GM19324 (cell line): ENCODE measurements around the gene TREML2.
"Not testable (repeated sequence)": the region's sequence is repeated elsewhere in the genome, so short reads cannot be mapped to it uniquely, and the experiment has no call there.

Experiments used
- ATAC-seq: cut with Tn5 transposase; IDR thresholded peaks from one replicate; pipeline ENCODE4 v1.9.1; 2021; ENCODE audit warnings: mild to moderate bottlenecking, moderate library complexity; ENCODE audit not compliant: unreplicated experiment, low FRiP score

Gene TREML2

GRCh38 chr6:41200901-41201763 lies at the start of gene TREML2:
TSS of gene TREML2 (minus strand) at chr6:41201149. CDS start at chr6:41201008, 141 bp downstream.
- ATAC-seq: no peak

- ATAC-seq: no peak
Observed at GRCh38 chr6:41247882-41248705, 47.1 kb upstream of the TREML2 start.

- no peak for ATAC-seq
Observed at GRCh38 chr6:41247288-41247865, 46.4 kb upstream of the TREML2 start.

- ATAC-seq: not testable (repeated sequence)
Observed at GRCh38 chr6:41246529-41246928, 45.6 kb upstream of the TREML2 start.

GRCh38 chr6:41239467-41240159 lies 38.7 kb upstream of the TREML2 start:
- no peak for ATAC-seq

GRCh38 chr6:41237128-41237527 lies 36.2 kb upstream of the TREML2 start:
- ATAC-seq: no peak

- no peak for ATAC-seq
Observed at GRCh38 chr6:41236276-41236675, 35.3 kb upstream of the TREML2 start.

GRCh38 chr6:41232667-41233066 lies 31.7 kb upstream of the TREML2 start:
- ATAC-seq: no peak

GRCh38 chr6:41231246-41231645 lies 30.3 kb upstream of the TREML2 start:
- no peak for ATAC-seq

- no peak for ATAC-seq
Observed at GRCh38 chr6:41229721-41230120, 28.8 kb upstream of the TREML2 start.

- no peak for ATAC-seq
Observed at GRCh38 chr6:41228616-41229015, 27.7 kb upstream of the TREML2 start.

- no peak for ATAC-seq
Observed at GRCh38 chr6:41228096-41228495, 27.1 kb upstream of the TREML2 start, which contains the start of gene TREML4. TSS of gene TREML4 (plus strand) at chr6:41228349. CDS start at chr6:41228428, 79 bp downstream.

- no peak for ATAC-seq
Observed at GRCh38 chr6:41226752-41227151, 25.8 kb upstream of the TREML2 start.

- no peak for ATAC-seq
Observed at GRCh38 chr6:41224800-41225199, 23.9 kb upstream of the TREML2 start.

GRCh38 chr6:41222513-41222912 lies 21.6 kb upstream of the TREML2 start:
- ATAC-seq: no peak

- ATAC-seq: no peak
Observed at GRCh38 chr6:41222045-41222444, 21.1 kb upstream of the TREML2 start.

- no peak for ATAC-seq
Observed at GRCh38 chr6:41216616-41217015, 15.7 kb upstream of the TREML2 start.

GRCh38 chr6:41215777-41216176 lies 14.8 kb upstream of the TREML2 start:
- no peak for ATAC-seq

GRCh38 chr6:41214559-41215238 lies 13.8 kb upstream of the TREML2 start:
- ATAC-seq: no peak
